HEK293 (cell line): ENCODE results near the gene TRIM8.
A peak's percentile ranks its signal among the peaks of the same experiment; 100 is the strongest.

Experiments
- AEBP2 ChIP-seq: fragments of 450-650 bp; formaldehyde crosslinking; IDR thresholded peaks from 2 replicates; pipeline ENCODE4 v1.5.1; 2016; ENCODE audit warnings: missing biosample characterization, missing genetic modification characterization, borderline replicate concordance
- ATF2 ChIP-seq: fragments of 450-650 bp; formaldehyde crosslinking; IDR thresholded peaks from 2 replicates; pipeline ENCODE4 v1.5.1; 2016; ENCODE audit warnings: missing biosample characterization, missing genetic modification characterization, low read depth
- EGR2 ChIP-seq: fragments of 450-650 bp; formaldehyde crosslinking; IDR thresholded peaks from 2 replicates; pipeline ENCODE4 v1.5.1; 2016; ENCODE audit warnings: low read depth, missing biosample characterization, missing genetic modification characterization
- GFI1B ChIP-seq: fragments of 450-650 bp; formaldehyde crosslinking; IDR thresholded peaks from 2 replicates; pipeline ENCODE4 v1.5.1; 2016; ENCODE audit warnings: missing biosample characterization, missing genetic modification characterization
- PRDM10 ChIP-seq: fragments of 450-650 bp; formaldehyde crosslinking; IDR thresholded peaks from 2 replicates; pipeline ENCODE4 v1.5.1; 2016; ENCODE audit warnings: missing biosample characterization, missing genetic modification characterization
- PRDM4 ChIP-seq: fragments of 450-650 bp; formaldehyde crosslinking; IDR thresholded peaks from 2 replicates; pipeline ENCODE4 v1.5.1; 2017; ENCODE audit warnings: missing biosample characterization, missing genetic modification characterization
- REPIN1 ChIP-seq: fragments of 450-650 bp; formaldehyde crosslinking; IDR thresholded peaks from 2 replicates; pipeline ENCODE4 v1.5.1; 2017; ENCODE audit warnings: missing biosample characterization, missing genetic modification characterization, low read depth
- ZBTB48 ChIP-seq: fragments of 450-650 bp; formaldehyde crosslinking; IDR thresholded peaks from 2 replicates; pipeline ENCODE4 v1.5.1; 2016; ENCODE audit warnings: missing biosample characterization, missing genetic modification characterization
- ZBTB7A ChIP-seq: fragments of 450-650 bp; formaldehyde crosslinking; IDR thresholded peaks from 2 replicates; pipeline ENCODE4 v1.5.1; 2016; ENCODE audit warnings: low read depth, missing biosample characterization, missing genetic modification characterization
- ZFP69B ChIP-seq: fragments of 450-650 bp; formaldehyde crosslinking; IDR thresholded peaks from 2 replicates; pipeline ENCODE4 v1.5.1; 2016; ENCODE audit warnings: missing biosample characterization, missing genetic modification characterization
- ZNF148 ChIP-seq: fragments of 450-650 bp; formaldehyde crosslinking; IDR thresholded peaks from 2 replicates; pipeline ENCODE4 v1.5.0; 2017; ENCODE audit warnings: missing biosample characterization, missing genetic modification characterization, borderline replicate concordance
- ZNF214 ChIP-seq: fragments of 450-650 bp; formaldehyde crosslinking; IDR thresholded peaks from 2 replicates; pipeline ENCODE4 v1.5.1; 2017; ENCODE audit warnings: missing biosample characterization, mild to moderate bottlenecking, missing genetic modification characterization, borderline replicate concordance
- ZNF23 ChIP-seq: fragments of 450-650 bp; formaldehyde crosslinking; IDR thresholded peaks from 2 replicates; pipeline ENCODE4 v1.5.1; 2016; ENCODE audit warnings: missing biosample characterization, missing genetic modification characterization, borderline replicate concordance
- ZNF24 ChIP-seq: fragments of 450-650 bp; formaldehyde crosslinking; IDR thresholded peaks from 2 replicates; pipeline ENCODE4 v1.5.1; 2016; ENCODE audit warnings: missing biosample characterization, missing genetic modification characterization
- ZNF37A ChIP-seq: fragments of 450-650 bp; IDR thresholded peaks from 2 replicates; pipeline ENCODE4 v1.5.1; 2018; ENCODE audit warnings: missing biosample characterization, missing genetic modification characterization
- ZNF449 ChIP-seq: fragments of 450-650 bp; formaldehyde crosslinking; IDR thresholded peaks from 2 replicates; pipeline ENCODE4 v1.5.1; 2017; ENCODE audit warnings: missing biosample characterization, mild to moderate bottlenecking, missing genetic modification characterization, moderate library complexity
- ZNF521 ChIP-seq: fragments of 450-650 bp; formaldehyde crosslinking; IDR thresholded peaks from 2 replicates; pipeline ENCODE4 v1.5.1; 2017; ENCODE audit warnings: missing biosample characterization, mild to moderate bottlenecking, missing genetic modification characterization
- ZNF585B ChIP-seq: fragments of 450-650 bp; formaldehyde crosslinking; IDR thresholded peaks from 2 replicates; pipeline ENCODE4 v1.5.1; 2016; ENCODE audit warnings: missing biosample characterization, missing genetic modification characterization
- ZNF677 ChIP-seq: fragments of 450-650 bp; IDR thresholded peaks from 2 replicates; pipeline ENCODE4 v1.5.0; 2018; ENCODE audit warnings: missing biosample characterization, mild to moderate bottlenecking, missing genetic modification characterization, moderate library complexity
- ZNF76 ChIP-seq: fragments of 450-650 bp; formaldehyde crosslinking; IDR thresholded peaks from 2 replicates; pipeline ENCODE4; 2016; ENCODE audit warnings: low read depth, missing biosample characterization, missing genetic modification characterization, borderline replicate concordance
- TF ChIP-seq, protein P1 (sequence below): fragments of 450-650 bp; formaldehyde crosslinking; IDR thresholded peaks from 2 replicates; pipeline ENCODE4 v1.5.1; 2016; ENCODE audit warnings: missing biosample characterization, missing genetic modification characterization
- TF ChIP-seq, protein P2 (sequence below): fragments of 450-650 bp; formaldehyde crosslinking; IDR thresholded peaks from 2 replicates; pipeline ENCODE4 v1.5.1; 2017; ENCODE audit warnings: missing biosample characterization, missing genetic modification characterization

TRIM8 gene

DNA sequence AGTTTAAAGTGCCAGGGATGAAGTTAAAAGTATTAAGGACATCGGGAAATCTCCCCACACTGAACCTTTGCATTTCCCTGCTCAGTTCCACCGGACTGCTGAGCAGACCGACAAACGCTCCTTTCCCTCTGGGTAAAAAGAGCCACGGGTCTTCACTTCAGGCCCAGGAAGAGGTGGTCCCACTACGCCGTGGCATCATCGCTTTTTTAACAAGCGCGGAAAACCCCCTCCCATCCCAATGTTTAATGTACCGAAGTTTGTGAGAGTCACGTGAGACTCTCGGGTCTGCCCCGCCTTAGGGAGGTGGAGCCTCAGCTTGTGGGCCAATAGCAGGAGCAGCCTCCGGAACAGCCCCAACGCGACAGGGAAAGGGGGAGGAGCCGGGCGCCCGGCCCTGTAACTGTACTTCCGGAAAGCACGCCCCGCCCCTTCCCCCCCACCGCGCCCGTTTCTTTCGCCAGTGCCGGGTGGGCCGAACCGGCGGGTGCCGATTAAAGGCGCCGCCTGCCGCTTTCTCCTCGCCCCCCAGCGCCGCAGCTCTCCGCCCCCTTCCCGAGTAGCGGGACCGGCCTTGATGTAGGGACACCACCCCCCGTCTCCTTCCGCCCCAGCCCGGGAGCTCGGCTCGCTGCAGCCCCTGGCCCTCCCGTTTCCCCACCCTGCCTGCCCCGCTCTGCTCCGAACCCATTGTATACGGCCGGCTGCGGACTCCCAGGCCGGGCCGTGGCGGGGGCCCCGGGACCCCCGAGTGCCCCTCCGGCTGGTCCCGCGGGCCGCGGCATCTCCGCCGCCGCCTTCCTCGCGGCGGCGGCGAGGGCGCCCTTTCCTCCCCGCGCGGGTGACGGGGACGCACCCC lies 2.2 kb upstream of the TRIM8 start (continued):
- TF ChIP-seq PRDM10 (tag by site-specific recombination), result peak; percentile 91
- TF ChIP-seq GFI1B (tag by site-specific recombination), result no peak; the same call in 1 of the 2 replicates
- peak; percentile 96 for TF ChIP-seq ZBTB7A (tag by site-specific recombination)
- TF ChIP-seq, protein P1, sequence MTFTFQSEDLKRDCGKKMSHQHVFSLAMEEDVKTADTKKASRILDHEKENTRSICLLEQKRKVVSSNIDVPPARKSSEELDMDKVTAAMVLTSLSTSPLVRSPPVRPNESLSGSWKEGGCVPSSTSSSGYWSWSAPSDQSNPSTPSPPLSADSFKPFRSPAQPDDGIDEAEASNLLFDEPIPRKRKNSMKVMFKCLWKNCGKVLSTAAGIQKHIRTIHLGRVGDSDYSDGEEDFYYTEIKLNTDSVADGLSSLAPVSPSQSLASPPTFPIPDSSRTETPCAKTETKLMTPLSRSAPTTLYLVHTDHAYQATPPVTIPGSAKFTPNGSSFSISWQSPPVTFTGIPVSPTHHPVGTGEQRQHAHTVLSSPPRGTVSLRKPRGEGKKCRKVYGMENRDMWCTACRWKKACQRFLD (tag by site-specific recombination), result no peak
- TF ChIP-seq ZNF148 (tag by site-specific recombination), result no peak
- TF ChIP-seq ZNF23 (tag by site-specific recombination), result no peak
- no peak for TF ChIP-seq AEBP2 (tag by site-specific recombination)
- TF ChIP-seq, protein P2, sequence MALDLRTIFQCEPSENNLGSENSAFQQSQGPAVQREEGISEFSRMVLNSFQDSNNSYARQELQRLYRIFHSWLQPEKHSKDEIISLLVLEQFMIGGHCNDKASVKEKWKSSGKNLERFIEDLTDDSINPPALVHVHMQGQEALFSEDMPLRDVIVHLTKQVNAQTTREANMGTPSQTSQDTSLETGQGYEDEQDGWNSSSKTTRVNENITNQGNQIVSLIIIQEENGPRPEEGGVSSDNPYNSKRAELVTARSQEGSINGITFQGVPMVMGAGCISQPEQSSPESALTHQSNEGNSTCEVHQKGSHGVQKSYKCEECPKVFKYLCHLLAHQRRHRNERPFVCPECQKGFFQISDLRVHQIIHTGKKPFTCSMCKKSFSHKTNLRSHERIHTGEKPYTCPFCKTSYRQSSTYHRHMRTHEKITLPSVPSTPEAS (tag by site-specific recombination), result no peak
- TF ChIP-seq ZFP69B (tag by site-specific recombination), result peak; percentile 100
- no peak for TF ChIP-seq ZNF37A (tag by site-specific recombination)
- peak; percentile 11; the same call in 1 of the 2 replicates for TF ChIP-seq PRDM4 (tag by site-specific recombination)
- TF ChIP-seq ZBTB48 (tag by site-specific recombination), result 0 out of 2 replicates have a peak, but pooled peaks have one; percentile 42
- no peak for TF ChIP-seq ZNF24 (tag by site-specific recombination)
- no peak for TF ChIP-seq ATF2 (tag by site-specific recombination)
- TF ChIP-seq EGR2 (tag by site-specific recombination), result peak; percentile 57; the same call in 1 of the 2 replicates
- 0 out of 2 replicates have a peak, but pooled peaks have one; percentile 14 for TF ChIP-seq ZNF76 (tag by site-specific recombination)
- no peak for TF ChIP-seq ZNF677 (tag by site-specific recombination)
- TF ChIP-seq ZNF214 (tag by site-specific recombination), result no peak
- TF ChIP-seq ZNF585B, result no peak
- no peak for TF ChIP-seq REPIN1 (tag by site-specific recombination)
- no peak; the same call in 1 of the 2 replicates for TF ChIP-seq ZNF449
- TF ChIP-seq ZNF521 (tag by site-specific recombination), result no peak
